HepG2 (cell line): ENCODE data around the gene GAPDH.

Experiments
- CTCF ChIP-seq: sonication (generic); formaldehyde crosslinking; IDR thresholded peaks from 2 replicates; pipeline ENCODE4 v1.5.0; 2020; ENCODE audit warnings: mild to moderate bottlenecking, missing genetic modification reagents, moderate library complexity
- EP300 ChIP-seq, 3 experiments: sonication (generic) in 1 of 3; formaldehyde crosslinking in 1 of 3; IDR thresholded peaks; 2 replicates each; pipeline versions ENCODE4 v1.5.1 to v1.6.1; 2011 to 2020; ENCODE audit warnings: low read depth in 2 of 3, low read length in 2 of 3, borderline replicate concordance in 1 of 3, improper control_type of control experiment in 1 of 3, mild to moderate bottlenecking in 1 of 3, missing genetic modification reagents in 1 of 3, moderate library complexity in 1 of 3
- EZH2 ChIP-seq: conservative IDR thresholded peaks from 2 replicates; pipeline ENCODE4 v1.6.1; 2012; ENCODE audit warnings: mild to moderate bottlenecking, low read depth, low read length, moderate library complexity
- HDAC6 ChIP-seq: fragments of 200-600 bp; sonication (generic); IDR thresholded peaks from 2 replicates; pipeline ENCODE4 v1.7.0; 2017; ENCODE audit warnings: mild to moderate bottlenecking, antibody characterized with exemption, low read length, low read depth
- IRF2 ChIP-seq: IDR thresholded peaks from 2 replicates; pipeline ENCODE4 v1.6.1; 2018; ENCODE audit warnings: missing genetic modification reagents, missing compliant biosample characterization
- KLF16 ChIP-seq, 2 experiments: sonication (generic) in 1 of 2; formaldehyde crosslinking in 1 of 2; IDR thresholded peaks; 2 replicates each; pipeline versions ENCODE4 v1.6.1 to v1.8.0; 2016 to 2023; ENCODE audit warnings: missing genetic modification reagents in 2 of 2, missing compliant biosample characterization in 1 of 2
- MYC ChIP-seq: sonication (generic); formaldehyde crosslinking; IDR thresholded peaks from 2 replicates; pipeline ENCODE4 v1.9.0; 2021; ENCODE audit warnings: missing genetic modification reagents, borderline replicate concordance
- NR2F1 ChIP-seq, 2 experiments: fragments of 450-650 bp in 1 of 2; formaldehyde crosslinking in 1 of 2; IDR thresholded peaks; 2 replicates each; pipeline versions ENCODE4 v1.5.0 to v1.6.1; 2016 to 2020; ENCODE audit warnings: mild to moderate bottlenecking in 1 of 2, missing compliant biosample characterization in 1 of 2, missing genetic modification reagents in 1 of 2, moderate library complexity in 1 of 2
- PRDM4 ChIP-seq: sonication (generic); formaldehyde crosslinking; IDR thresholded peaks from 2 replicates; pipeline ENCODE4 v1.9.0; 2021; ENCODE audit warnings: missing genetic modification reagents, borderline replicate concordance
- RBM39 ChIP-seq: fragments of 200-400 bp; formaldehyde crosslinking; IDR thresholded peaks from one replicate; pipeline ENCODE4 v1.6.1; 2018; ENCODE audit warnings: antibody characterized with exemption, mild to moderate bottlenecking, low read depth, low read length; ENCODE audit not compliant: poor library complexity, severe bottlenecking
- ZNF431 ChIP-seq: sonication (generic); formaldehyde crosslinking; IDR thresholded peaks from 2 replicates; pipeline ENCODE4 v1.9.0; 2022; ENCODE audit warnings: missing genetic modification reagents, low read depth, mild to moderate bottlenecking, borderline replicate concordance
- TF ChIP-seq, protein P1 (sequence below): sonication (generic); formaldehyde crosslinking; IDR thresholded peaks from 2 replicates; pipeline ENCODE4 v1.5.1; 2020; ENCODE audit warnings: mild to moderate bottlenecking, moderate library complexity, missing genetic modification reagents
- TF ChIP-seq, protein P2 (sequence below): sonication (generic); formaldehyde crosslinking; IDR thresholded peaks from 2 replicates; pipeline ENCODE4 v1.4.0; 2020; ENCODE audit warnings: missing genetic modification reagents
- TF ChIP-seq, protein P3 (sequence below), 2 experiments: fragments of 450-650 bp in 1 of 2; sonication (generic) in 1 of 2; formaldehyde crosslinking; IDR thresholded peaks; 2 replicates each; pipeline versions ENCODE4 v1.5.0 to v1.8.0; 2020 to 2022; ENCODE audit warnings: mild to moderate bottlenecking in 1 of 2, missing genetic modification reagents in 1 of 2

GRCh38 chr12:6548966-6549683, 14.8 kb downstream of the GAPDH start:
- TF ChIP-seq, protein P1, sequence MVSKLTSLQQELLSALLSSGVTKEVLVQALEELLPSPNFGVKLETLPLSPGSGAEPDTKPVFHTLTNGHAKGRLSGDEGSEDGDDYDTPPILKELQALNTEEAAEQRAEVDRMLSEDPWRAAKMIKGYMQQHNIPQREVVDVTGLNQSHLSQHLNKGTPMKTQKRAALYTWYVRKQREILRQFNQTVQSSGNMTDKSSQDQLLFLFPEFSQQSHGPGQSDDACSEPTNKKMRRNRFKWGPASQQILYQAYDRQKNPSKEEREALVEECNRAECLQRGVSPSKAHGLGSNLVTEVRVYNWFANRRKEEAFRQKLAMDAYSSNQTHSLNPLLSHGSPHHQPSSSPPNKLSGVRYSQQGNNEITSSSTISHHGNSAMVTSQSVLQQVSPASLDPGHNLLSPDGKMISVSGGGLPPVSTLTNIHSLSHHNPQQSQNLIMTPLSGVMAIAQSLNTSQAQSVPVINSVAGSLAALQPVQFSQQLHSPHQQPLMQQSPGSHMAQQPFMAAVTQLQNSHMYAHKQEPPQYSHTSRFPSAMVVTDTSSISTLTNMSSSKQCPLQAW (CRISPR knock-in tag), result no peak
- TF ChIP-seq ZNF431 (CRISPR knock-in tag) (no peak), HDAC6 (no peak), EP300 (IDR thresholded peaks at IDR 0.05; ENCODE audit: low read depth in 2 of 2, low read length in 2 of 2) (no peak), EP300 (CRISPR knock-in tag; IDR thresholded peaks at IDR 0.05; ENCODE audit: borderline replicate concordance) (no peak), NR2F1 (CRISPR knock-in tag; IDR thresholded peaks at IDR 0.05) (no peak), MYC (CRISPR knock-in tag) (no peak), CTCF (no peak), RBM39 (no peak), EZH2 (no peak), PRDM4 (no peak), IRF2 (no peak), KLF16 (CRISPR knock-in tag; IDR thresholded peaks at IDR 0.05) (no peak)
- TF ChIP-seq, protein P2, sequence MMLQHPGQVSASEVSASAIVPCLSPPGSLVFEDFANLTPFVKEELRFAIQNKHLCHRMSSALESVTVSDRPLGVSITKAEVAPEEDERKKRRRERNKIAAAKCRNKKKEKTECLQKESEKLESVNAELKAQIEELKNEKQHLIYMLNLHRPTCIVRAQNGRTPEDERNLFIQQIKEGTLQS (CRISPR knock-in tag), result no peak
- TF ChIP-seq, protein P3, sequence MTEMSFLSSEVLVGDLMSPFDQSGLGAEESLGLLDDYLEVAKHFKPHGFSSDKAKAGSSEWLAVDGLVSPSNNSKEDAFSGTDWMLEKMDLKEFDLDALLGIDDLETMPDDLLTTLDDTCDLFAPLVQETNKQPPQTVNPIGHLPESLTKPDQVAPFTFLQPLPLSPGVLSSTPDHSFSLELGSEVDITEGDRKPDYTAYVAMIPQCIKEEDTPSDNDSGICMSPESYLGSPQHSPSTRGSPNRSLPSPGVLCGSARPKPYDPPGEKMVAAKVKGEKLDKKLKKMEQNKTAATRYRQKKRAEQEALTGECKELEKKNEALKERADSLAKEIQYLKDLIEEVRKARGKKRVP (CRISPR knock-in tag; IDR thresholded peaks at IDR 0.05), result no peak
